GM12878 (cell line): ENCODE data around the gene PDXP. TPM values are rescaled to one million over a fixed set of nuclear protein-coding genes. Genes with fewer than 3 reads are reported as not detected.

Source experiments
- ATAC-seq: fragments of 200-7000 bp; cut with Tn5 transposase; 3 replicates; pipeline ENCODE4 v1.9.1; 2020; ENCODE audit warnings: mild to moderate bottlenecking, moderate library complexity
- BruUV-seq: library from RNA; stranded (reverse); fragments of 400-500 nt; replicated peaks from 2 replicates; lab custom pipeline; 2021; lab: Mats Ljungman, UMichigan
- CTCF ChIA-PET: fragments of 300-600 bp; sonication (Branson Sonifier 250); formaldehyde crosslinking; extraction: SDS; loops from one replicate; lab custom pipeline; 2021; ENCODE audit warnings: inconsistent platforms; lab: Yijun Ruan, JAX
- POLR2A ChIA-PET: fragments of 350-600 bp; formaldehyde crosslinking; extraction: SDS; loops from one replicate; lab custom pipeline; 2021; ENCODE audit warnings: inconsistent platforms; lab: Charles Lee
- RAD21 ChIA-PET: fragments of 300-600 bp; sonication (Branson Sonifier 250); formaldehyde crosslinking; loops from one replicate; lab custom pipeline; 2023; ENCODE audit warnings: antibody characterized with exemption; ENCODE audit not compliant: unreplicated experiment; lab: Charles Lee
- SMC1A ChIA-PET: fragments of 300-600 bp; sonication (Branson Sonifier 250); formaldehyde crosslinking; loops from one replicate; lab custom pipeline; 2023; ENCODE audit not compliant: unreplicated experiment, uncharacterized antibody; lab: Charles Lee
- DNase-seq: peaks from one replicate; pipeline ENCODE4 v3.0.0-alpha.2; 2011; ENCODE audit warnings: low read depth, low spot score
- FAIRE-seq: peaks from 3 replicates; lab custom pipeline; 2011; peaks lifted over from hg19 to GRCh38; lab: Jason Lieb, UNC
- H2AFZ ChIP-seq: 2 replicates; pipeline ENCODE4 v1.6.0; 2011; ENCODE audit warnings: low read depth, low read length, control low read depth; ENCODE audit not compliant: control insufficient read depth
- H3K27ac ChIP-seq: 2 replicates; pipeline ENCODE4 v1.5.1; 2011; ENCODE audit warnings: control low read depth; ENCODE audit not compliant: control insufficient read depth, insufficient read depth
- H3K27me3 ChIP-seq, 2 experiments: replicated peaks in 1 of 2; 2 replicates each; pipeline versions ENCODE4 v1.6.0 to v1.6.1; 2011; ENCODE audit warnings: low read length in 1 of 2; ENCODE audit not compliant: control insufficient read depth in 2 of 2, insufficient read depth in 2 of 2
- H3K36me3 ChIP-seq, 2 experiments: 2 replicates each; pipeline ENCODE4 v1.5.1; 2011; ENCODE audit warnings: low read length in 1 of 2; ENCODE audit not compliant: control insufficient read depth in 2 of 2, insufficient read depth in 2 of 2
- H3K4me1 ChIP-seq: 2 replicates; pipeline ENCODE4 v1.6.1; 2011; ENCODE audit warnings: mild to moderate bottlenecking, low read length, moderate library complexity, mixed read lengths; ENCODE audit not compliant: control insufficient read depth, insufficient read depth
- H3K4me2 ChIP-seq: 2 replicates; pipeline ENCODE4 v1.6.0; 2011; ENCODE audit warnings: control low read depth; ENCODE audit not compliant: control insufficient read depth, insufficient read depth
- H3K4me3 ChIP-seq: fragments of 200-600 bp; sonication (generic); 2 replicates; pipeline ENCODE4 v1.5.1; 2016
- H3K79me2 ChIP-seq: 2 replicates; pipeline ENCODE4 v1.6.0; 2011; ENCODE audit warnings: low read length; ENCODE audit not compliant: control insufficient read depth, insufficient read depth
- H3K9ac ChIP-seq: 2 replicates; pipeline ENCODE4 v1.8.0; 2011; ENCODE audit warnings: low read length, control low read depth, mixed read lengths; ENCODE audit not compliant: control insufficient read depth, insufficient read depth
- H3K9me3 ChIP-seq: replicated peaks from 3 replicates; pipeline ENCODE4 v1.5.1; 2011; ENCODE audit warnings: mild to moderate bottlenecking, low read length; ENCODE audit not compliant: control insufficient read depth, insufficient read depth
- H4K20me1 ChIP-seq: 2 replicates; pipeline ENCODE4 v1.6.0; 2011; ENCODE audit not compliant: control insufficient read depth, insufficient read depth
- BCL11A ChIP-seq: IDR thresholded peaks from 2 replicates; pipeline ENCODE4 v1.6.1; 2011; ENCODE audit warnings: low read depth, low read length
- EZH2 ChIP-seq: IDR thresholded peaks from 2 replicates; pipeline ENCODE4 v1.6.1; 2012; ENCODE audit warnings: low read depth, mild to moderate bottlenecking, control low read depth, inconsistent platforms, low read length, borderline replicate concordance; ENCODE audit not compliant: control insufficient read depth
- JUNB ChIP-seq: IDR thresholded peaks from 2 replicates; pipeline ENCODE4 v1.6.1; 2016; ENCODE audit warnings: antibody characterized with exemption, mild to moderate bottlenecking
- KLF5 ChIP-seq: fragments of 450-650 bp; IDR thresholded peaks from 2 replicates; pipeline ENCODE4 v1.6.1; 2014; ENCODE audit warnings: mild to moderate bottlenecking; ENCODE audit not compliant: partially characterized antibody
- NFXL1 ChIP-seq: fragments of 450-650 bp; IDR thresholded peaks from 2 replicates; pipeline ENCODE4 v1.6.1; 2017; ENCODE audit warnings: antibody characterized with exemption, mild to moderate bottlenecking, borderline replicate concordance
- PKNOX1 ChIP-seq: fragments of 450-650 bp; IDR thresholded peaks from 2 replicates; pipeline ENCODE4 v1.6.1; 2016; ENCODE audit warnings: mild to moderate bottlenecking
- POLR2A ChIP-seq: IDR thresholded peaks from 2 replicates; pipeline ENCODE4 v1.6.1; 2011; ENCODE audit warnings: low read depth, mild to moderate bottlenecking, low read length
- RAD51 ChIP-seq: fragments of 450-650 bp; IDR thresholded peaks from 2 replicates; pipeline ENCODE4 v1.6.1; 2016; ENCODE audit warnings: moderate library complexity, mild to moderate bottlenecking, inconsistent platforms
- WGBS: methylation state at CpG from one replicate; pipeline ENCODE4 v1.1.6; 2016; ENCODE audit warnings: low lambda C conversion rate; ENCODE audit not compliant: insufficient replicate concordance, insufficient coverage; ENCODE audit errors: missing lambda C conversion rate; 5-methylcytosine and 5-hydroxymethylcytosine counted together
- in situ Hi-C: fragments of 300-500 bp; cut with MboI; formaldehyde crosslinking; loops from 9 replicates; pipeline ENCODE4 v1.14.3; 2018; ENCODE audit warnings: mixed read lengths
- intact Hi-C: fragments of 100-400 bp; cut with micrococcal nuclease; formaldehyde crosslinking; loops from one replicate; pipeline ENCODE4 v1.14.2; 2022; ENCODE audit not compliant: unreplicated experiment
- polyA plus RNA-seq, 11 experiments: library from polyadenylated mRNA; depleted of rRNA in 4 of 11; unstranded in 6 of 11; stranded (reverse) in 5 of 11; fragments of >200 nt; fragmentation: Nextera tagmentation in 4 of 11; fragmentation: Illumina TruSeq in 1 of 11; extraction: Ambion mirVana in 4 of 11; extraction: Trizol in 1 of 11; gene quantifications; 1 replicate in 1 of 11; 2 replicates in 10 of 11; pipeline versions ENCODE4 v1.2.1 to v1.2.3, GENCODE V29; 2011 to 2016; ENCODE audit warnings: inconsistent platforms in 2 of 11, missing spikeins in 2 of 11, low read depth in 1 of 11
- total RNA-seq, 4 experiments: library from RNA; depleted of rRNA in 3 of 4; stranded (reverse); fragments of >200 nt in 3 of 4; fragmentation: Illumina TruSeq in 1 of 4; extraction: Trizol in 1 of 4; gene quantifications; 2 replicates each; pipeline versions ENCODE4 v1.2.1 to v1.2.3, GENCODE V29; 2013 to 2021
- TF ChIP-seq, protein P1 (sequence below): fragments of 450-650 bp; IDR thresholded peaks from 2 replicates; pipeline ENCODE4 v1.6.1; 2017; ENCODE audit warnings: mild to moderate bottlenecking, moderate library complexity

PDXP gene
- total and polyA plus RNA-seq, 10 of the 15 experiments (the other 5 are each of a cell fraction or from before 2014, with no cell fraction given) = 4.4 to 56.7 (median 34.6) TPM

GRCh38 chr22:37631448-37632173 lies 26.9 kb upstream of the PDXP start:
- WGBS = 94% methylated on average over 18 of the region's 19 CpGs
- Histone ChIP-seq H3K36me3 (peaks cover 3 to 7% of the 10 kb centered on the region in 2 experiments; a peak in 3 of 4 replicates), H3K79me2 (no peaks in the 10 kb centered on the region), H3K9ac (no peak overlapping the region), H3K27me3 (no peaks in the 10 kb centered on the region), H2AFZ (no peak overlapping the region), H3K9me3 (no peaks in the 10 kb centered on the region), H3K4me2 (no peak overlapping the region), H4K20me1 (no peaks in the 10 kb centered on the region), H3K4me3 (no peak overlapping the region), H3K4me1 (peaks cover 62% of the 10 kb centered on the region), H3K27ac (no peak overlapping the region; the same call in 1 of the 2 replicates)
- intact Hi-C loops (loop anchor here (2.0 kb wide), 1 partner anchor 45 kb away; no protein-coding TSS in a partner anchor), in situ Hi-C loops (no loop called here)
- no TSS peak for BruUV-seq
- no peak for FAIRE-seq
- ATAC-seq = no peak
- TF ChIP-seq NFXL1 (no peak), PKNOX1 (no peak), JUNB (no peak), RAD51 (no peak), EZH2 (no peak), POLR2A (no peak; the same call in 1 of the 2 replicates), KLF5 (no peak), BCL11A (no peak)
- TF ChIP-seq, protein P1, sequence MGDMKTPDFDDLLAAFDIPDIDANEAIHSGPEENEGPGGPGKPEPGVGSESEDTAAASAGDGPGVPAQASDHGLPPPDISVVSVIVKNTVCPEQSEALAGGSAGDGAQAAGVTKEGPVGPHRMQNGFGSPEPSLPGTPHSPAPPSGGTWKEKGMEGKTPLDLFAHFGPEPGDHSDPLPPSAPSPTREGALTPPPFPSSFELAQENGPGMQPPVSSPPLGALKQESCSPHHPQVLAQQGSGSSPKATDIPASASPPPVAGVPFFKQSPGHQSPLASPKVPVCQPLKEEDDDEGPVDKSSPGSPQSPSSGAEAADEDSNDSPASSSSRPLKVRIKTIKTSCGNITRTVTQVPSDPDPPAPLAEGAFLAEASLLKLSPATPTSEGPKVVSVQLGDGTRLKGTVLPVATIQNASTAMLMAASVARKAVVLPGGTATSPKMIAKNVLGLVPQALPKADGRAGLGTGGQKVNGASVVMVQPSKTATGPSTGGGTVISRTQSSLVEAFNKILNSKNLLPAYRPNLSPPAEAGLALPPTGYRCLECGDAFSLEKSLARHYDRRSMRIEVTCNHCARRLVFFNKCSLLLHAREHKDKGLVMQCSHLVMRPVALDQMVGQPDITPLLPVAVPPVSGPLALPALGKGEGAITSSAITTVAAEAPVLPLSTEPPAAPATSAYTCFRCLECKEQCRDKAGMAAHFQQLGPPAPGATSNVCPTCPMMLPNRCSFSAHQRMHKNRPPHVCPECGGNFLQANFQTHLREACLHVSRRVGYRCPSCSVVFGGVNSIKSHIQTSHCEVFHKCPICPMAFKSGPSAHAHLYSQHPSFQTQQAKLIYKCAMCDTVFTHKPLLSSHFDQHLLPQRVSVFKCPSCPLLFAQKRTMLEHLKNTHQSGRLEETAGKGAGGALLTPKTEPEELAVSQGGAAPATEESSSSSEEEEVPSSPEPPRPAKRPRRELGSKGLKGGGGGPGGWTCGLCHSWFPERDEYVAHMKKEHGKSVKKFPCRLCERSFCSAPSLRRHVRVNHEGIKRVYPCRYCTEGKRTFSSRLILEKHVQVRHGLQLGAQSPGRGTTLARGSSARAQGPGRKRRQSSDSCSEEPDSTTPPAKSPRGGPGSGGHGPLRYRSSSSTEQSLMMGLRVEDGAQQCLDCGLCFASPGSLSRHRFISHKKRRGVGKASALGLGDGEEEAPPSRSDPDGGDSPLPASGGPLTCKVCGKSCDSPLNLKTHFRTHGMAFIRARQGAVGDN = no peak
- no peak for DNase-seq
- SMC1A ChIA-PET = interaction anchor here (1.2 to 4.1 kb wide), 4 partner anchors 11 to 44 kb away, joined by 4 to 27 read pairs (median 20); partner anchors contain the start of genes GGA1 and LGALS1
- CTCF ChIA-PET = interaction anchor here (1.7 to 15.9 kb wide), 5 partner anchors 12 to 47 kb away, joined by 6 to 396 read pairs (median 95); partner anchors contain the start of genes GGA1, LGALS1 and NOL12
- POLR2A ChIA-PET = interaction anchor here (0.9 to 8.2 kb wide), 5 partner anchors 12 to 44 kb away, joined by 4 to 67 read pairs (median 21); partner anchors contain the start of genes GGA1, LGALS1 and PDXP
- RAD21 ChIA-PET = interaction anchor here (0.5 to 4.0 kb wide), 6 partner anchors 11 to 66 kb away, joined by 3 to 47 read pairs (median 20); partner anchors contain the start of genes GGA1 and PDXP
